Measurements from ENCODE around the gene FAAP20.

DNA sequence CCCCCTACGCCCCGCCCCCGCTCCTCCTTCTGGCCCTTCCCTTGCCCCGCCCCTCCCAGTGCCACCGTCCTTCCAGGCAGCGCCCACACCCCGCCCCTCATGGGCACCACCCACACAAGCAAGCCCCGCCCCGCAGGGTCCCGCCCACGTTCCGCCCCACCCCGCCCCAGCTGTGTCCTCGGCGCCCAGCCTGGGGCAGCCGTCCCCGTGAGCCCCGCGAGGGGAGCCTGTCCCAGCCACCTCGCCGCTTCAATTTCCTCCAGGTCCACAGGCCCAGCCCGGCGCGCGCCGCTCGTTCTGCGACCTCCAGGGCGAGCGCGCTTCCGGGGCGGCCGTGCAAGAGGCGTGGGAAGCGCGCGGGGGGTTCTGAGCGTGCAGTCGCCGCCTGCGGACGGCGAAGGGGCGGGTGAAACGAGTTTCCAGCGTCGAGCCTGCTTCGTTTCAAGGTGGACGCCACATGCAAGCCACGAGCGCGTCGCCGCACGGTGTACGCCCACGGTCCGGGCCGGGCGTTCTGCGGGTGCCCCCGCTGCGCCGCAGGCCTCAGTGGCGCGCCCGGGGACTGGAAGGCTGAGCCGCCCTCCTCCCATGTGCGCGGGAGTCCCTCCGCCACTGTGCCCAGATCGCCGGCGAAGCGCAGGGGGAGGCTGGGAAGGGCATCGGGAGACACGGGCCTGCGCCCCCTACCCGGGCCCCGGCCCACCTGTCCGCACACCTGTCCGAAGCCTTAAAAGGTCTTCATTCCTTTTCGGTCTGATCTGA, 10.8 kb upstream of the FAAP20 start:
- TF ChIP-seq EZH2 (IDR thresholded peaks at IDR 0.05; ENCODE audit: borderline replicate concordance, low read depth, low read length, severe bottlenecking), result no peak
- TF ChIP-seq, protein P1, sequence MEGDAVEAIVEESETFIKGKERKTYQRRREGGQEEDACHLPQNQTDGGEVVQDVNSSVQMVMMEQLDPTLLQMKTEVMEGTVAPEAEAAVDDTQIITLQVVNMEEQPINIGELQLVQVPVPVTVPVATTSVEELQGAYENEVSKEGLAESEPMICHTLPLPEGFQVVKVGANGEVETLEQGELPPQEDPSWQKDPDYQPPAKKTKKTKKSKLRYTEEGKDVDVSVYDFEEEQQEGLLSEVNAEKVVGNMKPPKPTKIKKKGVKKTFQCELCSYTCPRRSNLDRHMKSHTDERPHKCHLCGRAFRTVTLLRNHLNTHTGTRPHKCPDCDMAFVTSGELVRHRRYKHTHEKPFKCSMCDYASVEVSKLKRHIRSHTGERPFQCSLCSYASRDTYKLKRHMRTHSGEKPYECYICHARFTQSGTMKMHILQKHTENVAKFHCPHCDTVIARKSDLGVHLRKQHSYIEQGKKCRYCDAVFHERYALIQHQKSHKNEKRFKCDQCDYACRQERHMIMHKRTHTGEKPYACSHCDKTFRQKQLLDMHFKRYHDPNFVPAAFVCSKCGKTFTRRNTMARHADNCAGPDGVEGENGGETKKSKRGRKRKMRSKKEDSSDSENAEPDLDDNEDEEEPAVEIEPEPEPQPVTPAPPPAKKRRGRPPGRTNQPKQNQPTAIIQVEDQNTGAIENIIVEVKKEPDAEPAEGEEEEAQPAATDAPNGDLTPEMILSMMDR (IDR thresholded peaks at IDR 0.05; ENCODE audit: borderline replicate concordance, extremely low read depth, low read length, poor library complexity, severe bottlenecking), result no peak

All from DND-41 (cell line).